ENCODE measurements around the gene MYH16. TPM values are rescaled to one million over a fixed set of nuclear protein-coding genes. Genes with fewer than 3 reads are reported as not detected.

Gene MYH16
- not detected for polyA plus RNA-seq (2012; ENCODE audit: insufficient read length, low read depth)

GRCh38 chr7:99272476-99273045 lies at the start of gene MYH16:
TSS of gene MYH16 (plus strand) at chr7:99272839.
- TF ChIP-seq SIN3A (IDR thresholded peaks at IDR 0.05; ENCODE audit: borderline replicate concordance, insufficient read depth, low read length) (no peak), POLR2AphosphoS5 (IDR thresholded peaks at IDR 0.05; ENCODE audit: low read depth, low read length) (no peak), TAF1 (IDR thresholded peaks at IDR 0.05; ENCODE audit: borderline replicate concordance, insufficient read depth, low read length) (no peak), FOXP2 (optimal IDR thresholded peaks at IDR 0.05; ENCODE audit: borderline replicate concordance, extremely low read depth, extremely low read length, insufficient read depth) (no peak)
- TF ChIP-seq, protein P1, sequence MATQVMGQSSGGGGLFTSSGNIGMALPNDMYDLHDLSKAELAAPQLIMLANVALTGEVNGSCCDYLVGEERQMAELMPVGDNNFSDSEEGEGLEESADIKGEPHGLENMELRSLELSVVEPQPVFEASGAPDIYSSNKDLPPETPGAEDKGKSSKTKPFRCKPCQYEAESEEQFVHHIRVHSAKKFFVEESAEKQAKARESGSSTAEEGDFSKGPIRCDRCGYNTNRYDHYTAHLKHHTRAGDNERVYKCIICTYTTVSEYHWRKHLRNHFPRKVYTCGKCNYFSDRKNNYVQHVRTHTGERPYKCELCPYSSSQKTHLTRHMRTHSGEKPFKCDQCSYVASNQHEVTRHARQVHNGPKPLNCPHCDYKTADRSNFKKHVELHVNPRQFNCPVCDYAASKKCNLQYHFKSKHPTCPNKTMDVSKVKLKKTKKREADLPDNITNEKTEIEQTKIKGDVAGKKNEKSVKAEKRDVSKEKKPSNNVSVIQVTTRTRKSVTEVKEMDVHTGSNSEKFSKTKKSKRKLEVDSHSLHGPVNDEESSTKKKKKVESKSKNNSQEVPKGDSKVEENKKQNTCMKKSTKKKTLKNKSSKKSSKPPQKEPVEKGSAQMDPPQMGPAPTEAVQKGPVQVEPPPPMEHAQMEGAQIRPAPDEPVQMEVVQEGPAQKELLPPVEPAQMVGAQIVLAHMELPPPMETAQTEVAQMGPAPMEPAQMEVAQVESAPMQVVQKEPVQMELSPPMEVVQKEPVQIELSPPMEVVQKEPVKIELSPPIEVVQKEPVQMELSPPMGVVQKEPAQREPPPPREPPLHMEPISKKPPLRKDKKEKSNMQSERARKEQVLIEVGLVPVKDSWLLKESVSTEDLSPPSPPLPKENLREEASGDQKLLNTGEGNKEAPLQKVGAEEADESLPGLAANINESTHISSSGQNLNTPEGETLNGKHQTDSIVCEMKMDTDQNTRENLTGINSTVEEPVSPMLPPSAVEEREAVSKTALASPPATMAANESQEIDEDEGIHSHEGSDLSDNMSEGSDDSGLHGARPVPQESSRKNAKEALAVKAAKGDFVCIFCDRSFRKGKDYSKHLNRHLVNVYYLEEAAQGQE (IDR thresholded peaks at IDR 0.05; ENCODE audit: insufficient read depth in 1 of 2, low read depth in 2 of 2, low read length in 2 of 2), result no peak

GRCh38 chr7:99224899-99225265 lies 47.8 kb upstream of the MYH16 start:
- TF ChIP-seq TAF1 (IDR thresholded peaks at IDR 0.05; ENCODE audit: borderline replicate concordance, insufficient read depth, low read length), result no peak
- TF ChIP-seq SIN3A (IDR thresholded peaks at IDR 0.05; ENCODE audit: borderline replicate concordance, insufficient read depth, low read length), result no peak
- TF ChIP-seq POLR2AphosphoS5 (IDR thresholded peaks at IDR 0.05; ENCODE audit: low read depth, low read length), result no peak

DNA sequence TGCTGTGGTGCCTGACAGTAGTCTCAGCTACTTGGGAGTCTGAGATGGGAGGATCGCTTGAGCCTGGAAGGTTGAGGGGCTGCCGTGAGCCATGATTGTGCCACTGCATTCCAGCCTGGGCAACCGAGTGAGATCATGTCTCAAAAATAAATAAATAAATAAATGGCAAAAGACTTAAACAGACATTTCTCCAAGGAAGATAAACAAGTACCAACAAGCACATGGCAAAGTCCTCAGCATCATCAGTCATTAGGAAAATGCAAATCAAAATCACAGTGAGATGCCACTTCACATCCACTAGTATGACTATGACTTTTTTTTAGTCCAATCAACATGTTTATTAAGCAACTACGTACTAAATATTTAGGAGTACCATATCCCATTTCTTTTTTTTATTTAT lies 43.4 kb upstream of the MYH16 start:
- TF ChIP-seq, protein P1 (IDR thresholded peaks at IDR 0.05; ENCODE audit: insufficient read depth in 1 of 2, low read depth in 2 of 2, low read length in 2 of 2), result no peak
- no peak for TF ChIP-seq SIN3A (IDR thresholded peaks at IDR 0.05; ENCODE audit: borderline replicate concordance, insufficient read depth, low read length)
- no peak for TF ChIP-seq FOXP2 (optimal IDR thresholded peaks at IDR 0.05; ENCODE audit: borderline replicate concordance, extremely low read depth, extremely low read length, insufficient read depth)
- no peak for TF ChIP-seq POLR2AphosphoS5 (IDR thresholded peaks at IDR 0.05; ENCODE audit: low read depth, low read length)
- TF ChIP-seq TAF1 (IDR thresholded peaks at IDR 0.05; ENCODE audit: borderline replicate concordance, insufficient read depth, low read length), result no peak

- TF ChIP-seq FOXP2 (optimal IDR thresholded peaks at IDR 0.05; ENCODE audit: borderline replicate concordance, extremely low read depth, extremely low read length, insufficient read depth) (no peak), POLR2AphosphoS5 (IDR thresholded peaks at IDR 0.05; ENCODE audit: low read depth, low read length) (no peak), SIN3A (IDR thresholded peaks at IDR 0.05; ENCODE audit: borderline replicate concordance, insufficient read depth, low read length) (no peak), TAF1 (IDR thresholded peaks at IDR 0.05; ENCODE audit: borderline replicate concordance, insufficient read depth, low read length) (no peak)
- TF ChIP-seq, protein P1 (IDR thresholded peaks at IDR 0.05; ENCODE audit: insufficient read depth in 1 of 2, low read depth in 2 of 2, low read length in 2 of 2), result no peak
Measured at GRCh38 chr7:99232082-99232770, 40.4 kb upstream of the MYH16 start.

GRCh38 chr7:99234185-99234584 lies 38.5 kb upstream of the MYH16 start:
- no peak for TF ChIP-seq SIN3A (IDR thresholded peaks at IDR 0.05; ENCODE audit: borderline replicate concordance, insufficient read depth, low read length)

- TF ChIP-seq TAF1 (IDR thresholded peaks at IDR 0.05; ENCODE audit: borderline replicate concordance, insufficient read depth, low read length) (no peak), POLR2AphosphoS5 (IDR thresholded peaks at IDR 0.05; ENCODE audit: low read depth, low read length) (no peak), FOXP2 (optimal IDR thresholded peaks at IDR 0.05; ENCODE audit: borderline replicate concordance, extremely low read depth, extremely low read length, insufficient read depth) (no peak), SIN3A (IDR thresholded peaks at IDR 0.05; ENCODE audit: borderline replicate concordance, insufficient read depth, low read length) (no peak)
- TF ChIP-seq, protein P1 (IDR thresholded peaks at IDR 0.05; ENCODE audit: insufficient read depth in 1 of 2, low read depth in 2 of 2, low read length in 2 of 2), result no peak
Measured at GRCh38 chr7:99235925-99236324, 36.7 kb upstream of the MYH16 start.
